ENCODE data around the gene CPSF7.

Gene CPSF7

DNA sequence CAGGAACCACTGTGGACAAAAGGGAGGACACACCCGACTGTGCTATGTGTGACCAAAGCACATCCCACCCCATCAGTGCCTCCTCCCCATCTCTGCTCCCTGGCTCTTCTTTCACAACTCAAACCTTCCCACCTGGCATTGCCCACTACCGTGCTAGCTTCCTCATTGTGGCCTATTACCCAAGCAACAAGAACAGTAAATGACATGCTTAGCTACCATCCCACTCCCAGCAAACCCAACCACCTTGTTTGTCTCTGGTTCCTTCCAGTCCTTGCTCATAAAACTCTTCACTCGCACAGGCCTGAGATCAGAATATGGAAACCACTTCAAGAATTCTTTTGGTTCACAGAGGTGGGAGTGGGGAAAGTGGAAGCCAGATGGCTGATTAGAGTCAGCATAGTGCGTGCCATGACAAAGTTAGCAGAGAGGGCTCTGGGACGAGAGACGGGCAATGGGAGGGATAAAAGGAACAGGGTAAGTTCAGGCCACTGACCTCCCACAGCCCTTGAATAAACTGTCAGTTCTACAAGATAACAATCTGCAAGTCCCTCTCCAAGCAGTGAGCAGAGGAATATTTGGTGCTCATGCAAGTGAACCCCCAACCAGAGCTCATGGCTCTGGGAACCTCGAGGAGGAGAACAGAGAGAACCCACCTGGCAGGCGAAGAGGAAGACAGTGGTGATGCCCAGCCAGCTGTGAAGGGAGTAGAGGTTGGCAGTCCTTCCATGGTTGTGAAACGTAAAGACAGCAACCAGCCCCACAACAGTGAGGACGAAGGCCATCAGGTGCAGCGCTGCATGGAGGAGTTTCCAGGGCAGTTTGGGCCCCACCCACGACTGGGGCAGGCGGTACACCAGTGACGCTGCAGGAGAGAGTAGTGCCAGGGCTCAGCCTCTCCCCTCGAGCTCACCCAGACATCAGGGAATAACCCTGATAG is 76.4 kb downstream of the CPSF7 start:
- no peak for DNase-seq
